BE2C (cell line): Measurements from ENCODE around the gene EHD2.

Experiments
- DNase-seq: peaks from one replicate; pipeline ENCODE4 v3.0.0-alpha.2; 2020
- H3K27me3 ChIP-seq: fragments of 250-450 bp; sonication (Bioruptor Pico); 2 replicates; pipeline ENCODE4 v1.5.1; 2020; ENCODE audit warnings: mild to moderate bottlenecking
- H3K36me3 ChIP-seq: fragments of 250-450 bp; sonication (Bioruptor Pico); 2 replicates; pipeline ENCODE4 v1.5.1; 2020; ENCODE audit warnings: mild to moderate bottlenecking
- H3K4me1 ChIP-seq: fragments of 250-450 bp; sonication (Bioruptor Pico); 2 replicates; pipeline ENCODE4 v1.5.1; 2020
- H3K4me3 ChIP-seq: 2 replicates; pipeline ENCODE4 v1.5.1; 2011; ENCODE audit warnings: low read depth, low read length
- H3K9me3 ChIP-seq: fragments of 250-450 bp; sonication (Bioruptor Pico); 2 replicates; pipeline ENCODE4 v1.5.1; 2020
- TF ChIP-seq, protein P1 (sequence below): IDR thresholded peaks from 2 replicates; pipeline ENCODE4 v1.5.1; 2012; ENCODE audit warnings: mild to moderate bottlenecking, low read depth, low read length

EHD2 gene

DNA sequence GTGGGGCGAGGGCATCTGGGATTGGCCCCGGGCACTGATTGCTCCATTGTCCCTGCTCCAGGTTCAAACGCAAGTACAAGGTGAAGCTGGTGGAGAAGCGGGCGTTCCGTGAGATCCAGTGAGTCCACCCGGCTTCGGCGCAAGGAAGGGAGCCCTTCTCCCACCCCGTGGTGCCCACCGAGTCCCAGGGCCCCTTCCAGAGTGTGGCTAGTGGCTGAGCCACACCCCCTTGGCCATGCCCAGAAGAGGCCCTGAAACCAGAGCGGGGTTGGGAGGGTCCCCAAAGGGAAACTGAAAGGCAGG, 43.4 kb downstream of the EHD2 start:
- no peak overlapping the region for H3K4me3 ChIP-seq
- peaks cover 75% of the 10 kb centered on the region for H3K36me3 ChIP-seq
- DNase-seq, result no peak
- no peaks in the 10 kb centered on the region for H3K9me3 ChIP-seq
- no peaks in the 10 kb centered on the region for H3K4me1 ChIP-seq
- no peaks in the 10 kb centered on the region for H3K27me3 ChIP-seq
- TF ChIP-seq, protein P1, sequence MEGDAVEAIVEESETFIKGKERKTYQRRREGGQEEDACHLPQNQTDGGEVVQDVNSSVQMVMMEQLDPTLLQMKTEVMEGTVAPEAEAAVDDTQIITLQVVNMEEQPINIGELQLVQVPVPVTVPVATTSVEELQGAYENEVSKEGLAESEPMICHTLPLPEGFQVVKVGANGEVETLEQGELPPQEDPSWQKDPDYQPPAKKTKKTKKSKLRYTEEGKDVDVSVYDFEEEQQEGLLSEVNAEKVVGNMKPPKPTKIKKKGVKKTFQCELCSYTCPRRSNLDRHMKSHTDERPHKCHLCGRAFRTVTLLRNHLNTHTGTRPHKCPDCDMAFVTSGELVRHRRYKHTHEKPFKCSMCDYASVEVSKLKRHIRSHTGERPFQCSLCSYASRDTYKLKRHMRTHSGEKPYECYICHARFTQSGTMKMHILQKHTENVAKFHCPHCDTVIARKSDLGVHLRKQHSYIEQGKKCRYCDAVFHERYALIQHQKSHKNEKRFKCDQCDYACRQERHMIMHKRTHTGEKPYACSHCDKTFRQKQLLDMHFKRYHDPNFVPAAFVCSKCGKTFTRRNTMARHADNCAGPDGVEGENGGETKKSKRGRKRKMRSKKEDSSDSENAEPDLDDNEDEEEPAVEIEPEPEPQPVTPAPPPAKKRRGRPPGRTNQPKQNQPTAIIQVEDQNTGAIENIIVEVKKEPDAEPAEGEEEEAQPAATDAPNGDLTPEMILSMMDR, result no peak

DNA sequence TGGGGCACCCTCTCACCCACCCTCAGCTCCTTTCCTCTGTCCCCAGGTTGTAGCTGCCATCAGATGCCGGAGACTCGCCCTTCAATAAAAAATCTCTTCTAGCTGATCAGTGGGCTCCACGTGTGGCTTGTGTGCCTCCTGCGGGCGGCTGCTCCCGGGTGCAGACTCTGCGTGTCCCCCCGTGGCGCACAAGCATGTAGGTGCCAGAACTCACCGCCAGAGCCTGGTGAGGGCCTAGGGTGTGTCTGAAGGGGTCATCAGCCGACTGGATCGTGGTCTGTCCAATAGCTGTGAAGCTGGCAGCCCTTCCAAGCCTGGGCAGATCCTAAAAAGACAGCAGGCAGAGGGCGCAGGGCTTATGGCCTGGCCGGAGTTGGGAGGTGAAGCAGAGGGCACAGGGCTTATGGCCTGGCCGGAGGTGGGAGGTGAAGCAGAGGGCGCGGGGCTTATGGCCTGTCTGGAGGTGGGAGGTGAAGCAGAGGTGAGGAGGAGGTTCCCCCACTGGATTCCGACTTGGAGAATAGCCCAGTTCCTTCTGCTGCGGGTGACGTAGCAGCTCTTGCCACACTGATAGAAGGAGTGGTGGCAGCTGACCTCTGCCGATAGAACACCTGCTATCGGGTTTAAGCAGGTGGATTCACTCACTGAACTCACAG, 43.9 kb downstream of the EHD2 start:
- peaks cover 70% of the 10 kb centered on the region for H3K36me3 ChIP-seq
- no peak overlapping the region for H3K4me3 ChIP-seq
- H3K9me3 ChIP-seq, result no peaks in the 10 kb centered on the region
- no peak for DNase-seq
- no peaks in the 10 kb centered on the region for H3K27me3 ChIP-seq
- H3K4me1 ChIP-seq, result no peaks in the 10 kb centered on the region
- TF ChIP-seq, protein P1, result no peak

DNA sequence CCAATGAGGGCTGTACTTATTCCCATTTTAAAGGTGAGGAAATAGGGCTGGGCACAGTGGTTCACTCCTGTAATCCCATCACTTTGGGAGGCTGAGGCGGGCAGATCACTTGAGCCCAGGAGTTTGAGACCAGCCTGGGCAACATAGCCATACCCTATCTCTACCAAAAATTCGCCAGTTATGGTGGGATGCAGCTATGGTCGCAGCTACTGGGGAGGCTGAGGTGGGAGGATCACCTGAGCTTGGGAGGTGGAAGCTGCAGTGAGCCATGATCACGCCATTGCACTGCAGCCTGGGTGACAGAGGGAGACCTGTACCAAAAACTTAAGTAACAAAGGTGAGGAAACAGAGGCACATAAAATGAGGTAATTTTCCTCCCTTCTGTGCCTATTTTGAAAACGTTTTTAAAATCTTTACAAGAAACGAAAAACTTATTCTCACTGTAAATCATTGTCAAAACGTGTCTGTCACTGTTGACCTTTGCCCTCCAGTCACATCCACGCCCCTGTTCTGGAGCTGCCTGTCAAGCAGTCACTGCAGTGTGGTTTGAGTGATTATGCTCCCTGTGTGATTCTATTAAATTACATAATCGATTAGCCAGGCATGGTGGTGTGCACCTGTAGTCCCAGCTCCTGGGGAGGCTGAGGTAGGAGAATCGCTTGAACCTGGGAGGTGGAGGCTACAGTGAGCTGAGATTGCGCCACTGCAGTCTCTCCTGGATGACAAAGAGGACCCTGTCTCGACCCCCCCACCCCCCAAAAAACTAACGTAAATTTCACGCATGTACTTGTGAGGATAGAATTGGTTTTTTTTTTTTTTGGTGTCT, 44.6 kb downstream of the EHD2 start:
- TF ChIP-seq, protein P1, result no peak
- Histone ChIP-seq H3K27me3 (no peaks in the 10 kb centered on the region), H3K4me1 (no peaks in the 10 kb centered on the region), H3K4me3 (no peak overlapping the region), H3K9me3 (no peaks in the 10 kb centered on the region), H3K36me3 (peaks cover 63% of the 10 kb centered on the region)
- no peak for DNase-seq

DNA sequence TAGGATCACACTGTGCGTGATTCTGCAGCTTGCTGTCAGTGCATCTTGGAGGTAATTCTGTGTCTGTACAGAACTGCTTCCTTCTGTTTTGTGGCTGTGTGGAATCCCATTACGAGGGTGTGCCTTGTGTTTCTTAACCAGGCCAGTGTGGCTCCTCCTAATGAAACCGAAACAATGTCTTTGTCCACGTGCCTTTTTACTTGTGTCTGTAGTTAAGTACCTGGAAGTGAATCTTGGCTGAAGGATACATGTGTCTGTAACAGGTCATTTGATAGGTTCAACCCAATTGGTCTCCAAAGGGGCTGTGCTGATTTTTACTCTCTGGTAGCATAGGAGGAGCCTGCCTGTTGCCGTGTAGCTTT, 45.2 kb downstream of the EHD2 start:
- Histone ChIP-seq H3K4me3 (no peak overlapping the region), H3K9me3 (no peaks in the 10 kb centered on the region), H3K4me1 (no peaks in the 10 kb centered on the region), H3K27me3 (no peaks in the 10 kb centered on the region), H3K36me3 (peaks cover 57% of the 10 kb centered on the region)
- no peak for DNase-seq
- TF ChIP-seq, protein P1, result no peak

DNA sequence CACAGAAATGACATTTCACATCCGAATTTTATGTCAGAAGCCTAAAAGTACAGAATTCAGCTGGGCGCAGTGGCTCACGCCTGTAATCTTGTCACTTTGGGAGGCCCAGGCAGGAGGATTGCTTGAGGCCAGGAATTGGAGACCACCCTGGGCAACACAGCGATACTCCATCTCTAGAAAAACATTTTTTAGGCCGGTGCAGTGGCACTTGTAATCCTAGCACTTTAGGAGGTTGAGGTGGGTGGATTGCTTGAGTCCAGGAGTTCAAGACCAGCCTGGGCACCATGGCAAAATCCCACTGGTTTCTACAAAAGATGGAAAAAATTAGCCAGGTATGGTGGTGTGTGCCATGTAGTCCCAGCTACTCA, 47.4 kb downstream of the EHD2 start:
- DNase-seq, result no peak
- H3K27me3 ChIP-seq, result no peaks in the 10 kb centered on the region
- no peaks in the 10 kb centered on the region for H3K9me3 ChIP-seq
- H3K4me1 ChIP-seq, result no peaks in the 10 kb centered on the region
- peaks cover 35% of the 10 kb centered on the region for H3K36me3 ChIP-seq
- TF ChIP-seq, protein P1, result no peak
- no peak overlapping the region for H3K4me3 ChIP-seq

DNA sequence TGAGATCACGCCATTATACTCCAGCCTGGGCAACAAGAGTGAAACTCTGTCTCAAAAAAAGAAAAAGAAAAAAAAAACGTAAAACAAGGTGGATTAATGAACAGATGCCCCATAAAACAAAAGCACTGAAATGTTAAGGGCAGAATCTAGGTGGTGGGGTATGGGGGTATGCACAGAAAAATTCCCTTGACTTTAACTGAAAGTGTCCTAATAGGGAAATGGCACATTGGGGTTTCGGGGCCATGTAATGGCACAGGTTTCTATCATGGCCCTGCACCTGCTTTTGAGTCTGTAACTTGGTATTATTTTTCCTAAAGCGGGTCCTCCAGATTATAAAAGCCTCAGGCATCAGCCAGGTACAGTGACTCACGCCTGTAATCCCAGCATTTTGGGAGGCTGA, 48.3 kb downstream of the EHD2 start:
- no peaks in the 10 kb centered on the region for H3K9me3 ChIP-seq
- DNase-seq, result no peak
- no peaks in the 10 kb centered on the region for H3K27me3 ChIP-seq
- no peak overlapping the region for H3K4me3 ChIP-seq
- no peaks in the 10 kb centered on the region for H3K4me1 ChIP-seq
- TF ChIP-seq, protein P1, result no peak
- H3K36me3 ChIP-seq, result peaks cover 25% of the 10 kb centered on the region
